Type B pancreatic cell (in vitro differentiated cells): Measurements from ENCODE around the gene C16orf46. TPM values are rescaled to one million over a fixed set of nuclear protein-coding genes. Genes with fewer than 3 reads are reported as not detected.

Experiments used
- DNase-seq: peaks from one replicate; pipeline ENCODE4 v3.0.0; 2021; ENCODE audit warnings: mixed read lengths; ENCODE audit not compliant: unreplicated experiment; ENCODE audit errors: extremely low spot score
- H3K27ac Mint-ChIP-seq: 2 replicates; pipeline ENCODE4 v1.8.0; 2021; ENCODE audit warnings: mild to moderate bottlenecking, mixed read lengths
- H3K27me3 Mint-ChIP-seq: 2 replicates; pipeline ENCODE4 v1.8.0; 2021; ENCODE audit warnings: mixed read lengths
- H3K36me3 Mint-ChIP-seq: 2 replicates; pipeline ENCODE4 v1.8.0; 2021; ENCODE audit warnings: mixed read lengths
- H3K4me1 Mint-ChIP-seq: one replicate; pipeline ENCODE4 v1.8.0; 2021; ENCODE audit warnings: mixed read lengths; ENCODE audit not compliant: unreplicated experiment
- H3K4me3 Mint-ChIP-seq: 2 replicates; pipeline ENCODE4 v1.8.0; 2021; ENCODE audit warnings: mild to moderate bottlenecking, mixed read lengths
- H3K9me3 Mint-ChIP-seq: 2 replicates; pipeline ENCODE4 v1.8.0; 2021; ENCODE audit warnings: mixed read lengths
- CTCF ChIP-seq: fragments of 200-600 bp; sonication (generic); conservative IDR thresholded peaks from 2 replicates; pipeline ENCODE4 v1.5.0; 2021; ENCODE audit warnings: antibody characterized with exemption, mild to moderate bottlenecking
- total RNA-seq: library from RNA; stranded (reverse); gene quantifications from 2 replicates; pipeline ENCODE4 v1.2.1, GENCODE V29; 2021; ENCODE audit warnings: low replicate concordance

The C16orf46 gene
- total RNA-seq, 1 donor from 2014 or later = 4.4 TPM

- Mint-ChIP-seq H3K27ac (peak overlapping the region; percentile 57), H3K36me3 (no peaks in the 10 kb centered on the region), H3K4me3 (peak overlapping the region; percentile 55), H3K9me3 (no peaks in the 10 kb centered on the region), H3K27me3 (no peaks in the 10 kb centered on the region), H3K4me1 (peaks cover 5% of the 10 kb centered on the region)
- no peak for DNase-seq
- TF ChIP-seq CTCF = no peak
Measured at GRCh38 chr16:81073560-81074330, 3.3 kb downstream of the C16orf46 start.

GRCh38 chr16:81071805-81072204 is 5.2 kb downstream of the C16orf46 start:
- H3K27me3 Mint-ChIP-seq = no peaks in the 10 kb centered on the region
- no peak overlapping the region for H3K27ac Mint-ChIP-seq
- H3K9me3 Mint-ChIP-seq = no peaks in the 10 kb centered on the region
- DNase-seq = no peak
- peak overlapping the region; percentile 35 for H3K4me3 Mint-ChIP-seq
- no peak for TF ChIP-seq CTCF
- no peaks in the 10 kb centered on the region for H3K4me1 Mint-ChIP-seq
- no peaks in the 10 kb centered on the region for H3K36me3 Mint-ChIP-seq

GRCh38 chr16:81070979-81071378 is 6.1 kb downstream of the C16orf46 start:
- no peak overlapping the region for H3K4me3 Mint-ChIP-seq
- H3K27ac Mint-ChIP-seq = no peak overlapping the region
- DNase-seq = no peak
- H3K4me1 Mint-ChIP-seq = no peaks in the 10 kb centered on the region
- no peaks in the 10 kb centered on the region for H3K9me3 Mint-ChIP-seq
- no peaks in the 10 kb centered on the region for H3K36me3 Mint-ChIP-seq
- H3K27me3 Mint-ChIP-seq = no peaks in the 10 kb centered on the region
- TF ChIP-seq CTCF = no peak

GRCh38 chr16:81069063-81069462 is 8.0 kb downstream of the C16orf46 start:
- DNase-seq = no peak
- Mint-ChIP-seq H3K4me3 (no peak overlapping the region), H3K27ac (no peak overlapping the region), H3K4me1 (no peaks in the 10 kb centered on the region), H3K9me3 (no peaks in the 10 kb centered on the region), H3K36me3 (no peaks in the 10 kb centered on the region), H3K27me3 (no peaks in the 10 kb centered on the region)
- no peak for TF ChIP-seq CTCF

GRCh38 chr16:81067166-81067565 is 9.9 kb downstream of the C16orf46 start:
- no peaks in the 10 kb centered on the region for H3K36me3 Mint-ChIP-seq
- no peak overlapping the region for H3K4me3 Mint-ChIP-seq
- no peak overlapping the region for H3K27ac Mint-ChIP-seq
- no peaks in the 10 kb centered on the region for H3K4me1 Mint-ChIP-seq
- H3K9me3 Mint-ChIP-seq = no peaks in the 10 kb centered on the region
- no peak for TF ChIP-seq CTCF
- DNase-seq = no peak
- no peaks in the 10 kb centered on the region for H3K27me3 Mint-ChIP-seq
